ENCODE results near the gene MRGPRF.

GRCh38 chr11:69033431-69033830, 20.4 kb upstream of the MRGPRF start:
- TF ChIP-seq, protein P1, sequence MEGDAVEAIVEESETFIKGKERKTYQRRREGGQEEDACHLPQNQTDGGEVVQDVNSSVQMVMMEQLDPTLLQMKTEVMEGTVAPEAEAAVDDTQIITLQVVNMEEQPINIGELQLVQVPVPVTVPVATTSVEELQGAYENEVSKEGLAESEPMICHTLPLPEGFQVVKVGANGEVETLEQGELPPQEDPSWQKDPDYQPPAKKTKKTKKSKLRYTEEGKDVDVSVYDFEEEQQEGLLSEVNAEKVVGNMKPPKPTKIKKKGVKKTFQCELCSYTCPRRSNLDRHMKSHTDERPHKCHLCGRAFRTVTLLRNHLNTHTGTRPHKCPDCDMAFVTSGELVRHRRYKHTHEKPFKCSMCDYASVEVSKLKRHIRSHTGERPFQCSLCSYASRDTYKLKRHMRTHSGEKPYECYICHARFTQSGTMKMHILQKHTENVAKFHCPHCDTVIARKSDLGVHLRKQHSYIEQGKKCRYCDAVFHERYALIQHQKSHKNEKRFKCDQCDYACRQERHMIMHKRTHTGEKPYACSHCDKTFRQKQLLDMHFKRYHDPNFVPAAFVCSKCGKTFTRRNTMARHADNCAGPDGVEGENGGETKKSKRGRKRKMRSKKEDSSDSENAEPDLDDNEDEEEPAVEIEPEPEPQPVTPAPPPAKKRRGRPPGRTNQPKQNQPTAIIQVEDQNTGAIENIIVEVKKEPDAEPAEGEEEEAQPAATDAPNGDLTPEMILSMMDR (IDR thresholded peaks at IDR 0.05), result no peak
- TF ChIP-seq POLR2A (IDR thresholded peaks at IDR 0.05), result no peak

Data from body of pancreas (tissue), 4 donors.